ENCODE measurements around the gene ADAM22. TPM values are rescaled to one million over a fixed set of nuclear protein-coding genes. Genes with fewer than 3 reads are reported as not detected.
"Not testable (repeated sequence)": the region's sequence is repeated elsewhere in the genome, so short reads cannot be mapped to it uniquely, and the experiment has no call there.

ADAM22 gene
- 12.1 and 13.4 TPM in 2 replicates for total RNA-seq
- long read RNA-seq, partial matches to known transcripts: 0 of 3 reads
- long read RNA-seq, other reads (novel, unspliced or antisense): 3 of 3 reads

- Mint-ChIP-seq H3K4me1 (peaks cover 18% of the 10 kb centered on the region), H3K27ac (ENCODE audit: unreplicated experiment) (peak within 1 kb of the TSS; percentile 83), H3K27me3 (ENCODE audit: low read depth) (peaks cover 40% of the 10 kb centered on the region), H3K4me3 (peak within 1 kb of the TSS; percentile 90), H3K9me3 (no peaks in the 10 kb centered on the region), H3K36me3 (ENCODE audit: low read depth) (no peaks in the 10 kb centered on the region)
- DNase-seq (ENCODE audit: low read depth, low spot score): peak; percentile 82
- TF ChIP-seq, protein P1, sequence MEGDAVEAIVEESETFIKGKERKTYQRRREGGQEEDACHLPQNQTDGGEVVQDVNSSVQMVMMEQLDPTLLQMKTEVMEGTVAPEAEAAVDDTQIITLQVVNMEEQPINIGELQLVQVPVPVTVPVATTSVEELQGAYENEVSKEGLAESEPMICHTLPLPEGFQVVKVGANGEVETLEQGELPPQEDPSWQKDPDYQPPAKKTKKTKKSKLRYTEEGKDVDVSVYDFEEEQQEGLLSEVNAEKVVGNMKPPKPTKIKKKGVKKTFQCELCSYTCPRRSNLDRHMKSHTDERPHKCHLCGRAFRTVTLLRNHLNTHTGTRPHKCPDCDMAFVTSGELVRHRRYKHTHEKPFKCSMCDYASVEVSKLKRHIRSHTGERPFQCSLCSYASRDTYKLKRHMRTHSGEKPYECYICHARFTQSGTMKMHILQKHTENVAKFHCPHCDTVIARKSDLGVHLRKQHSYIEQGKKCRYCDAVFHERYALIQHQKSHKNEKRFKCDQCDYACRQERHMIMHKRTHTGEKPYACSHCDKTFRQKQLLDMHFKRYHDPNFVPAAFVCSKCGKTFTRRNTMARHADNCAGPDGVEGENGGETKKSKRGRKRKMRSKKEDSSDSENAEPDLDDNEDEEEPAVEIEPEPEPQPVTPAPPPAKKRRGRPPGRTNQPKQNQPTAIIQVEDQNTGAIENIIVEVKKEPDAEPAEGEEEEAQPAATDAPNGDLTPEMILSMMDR (conservative IDR thresholded peaks at IDR 0.05): no peak
Observed at GRCh38 chr7:87933953-87934698, at the start of gene ADAM22. ADAM22 (plus strand) TSS chr7:87934251; CDS start chr7:87934466, 215 bp downstream.

GRCh38 chr7:87885018-87885417, 49.0 kb upstream of the ADAM22 start:
- TF ChIP-seq, protein P1 (conservative IDR thresholded peaks at IDR 0.05): no peak
- peaks cover 5% of the 10 kb centered on the region for H3K4me1 Mint-ChIP-seq
- no peak for DNase-seq (ENCODE audit: low read depth, low spot score)

GRCh38 chr7:87886875-87887274, 47.2 kb upstream of the ADAM22 start:
- H3K27ac Mint-ChIP-seq (ENCODE audit: unreplicated experiment): no peak overlapping the region
- no peak for DNase-seq (ENCODE audit: low read depth, low spot score)
- TF ChIP-seq, protein P1 (conservative IDR thresholded peaks at IDR 0.05): peak; percentile 75
- peaks cover 5% of the 10 kb centered on the region for H3K4me1 Mint-ChIP-seq
- peaks cover 16% of the 10 kb centered on the region for H3K36me3 Mint-ChIP-seq (ENCODE audit: low read depth)
- H3K27me3 Mint-ChIP-seq (ENCODE audit: low read depth): no peaks in the 10 kb centered on the region
- H3K4me3 Mint-ChIP-seq: no peak overlapping the region
- H3K9me3 Mint-ChIP-seq: no peaks in the 10 kb centered on the region

More at GRCh38 chr7:87885018-87885417, 49.0 kb upstream of the ADAM22 start:
- no peaks in the 10 kb centered on the region for H3K9me3 Mint-ChIP-seq
- no peak overlapping the region for H3K27ac Mint-ChIP-seq (ENCODE audit: unreplicated experiment)
- no peaks in the 10 kb centered on the region for H3K27me3 Mint-ChIP-seq (ENCODE audit: low read depth)
- H3K4me3 Mint-ChIP-seq: no peak overlapping the region
- peaks cover 18% of the 10 kb centered on the region for H3K36me3 Mint-ChIP-seq (ENCODE audit: low read depth)

- H3K36me3 Mint-ChIP-seq (ENCODE audit: low read depth): peaks cover 30% of the 10 kb centered on the region
Observed at GRCh38 chr7:87895363-87895762, 38.7 kb upstream of the ADAM22 start.

GRCh38 chr7:87899255-87899654, 34.8 kb upstream of the ADAM22 start:
- Mint-ChIP-seq H3K27ac (ENCODE audit: unreplicated experiment) (no peak overlapping the region), H3K4me1 (no peaks in the 10 kb centered on the region), H3K4me3 (no peak overlapping the region), H3K27me3 (ENCODE audit: low read depth) (no peaks in the 10 kb centered on the region), H3K36me3 (ENCODE audit: low read depth) (peaks cover 23% of the 10 kb centered on the region), H3K9me3 (no peaks in the 10 kb centered on the region)
- TF ChIP-seq, protein P1 (conservative IDR thresholded peaks at IDR 0.05): no peak
- DNase-seq (ENCODE audit: low read depth, low spot score): no peak

More at GRCh38 chr7:87895363-87895762, 38.7 kb upstream of the ADAM22 start:
- Mint-ChIP-seq H3K4me3 (no peak overlapping the region), H3K4me1 (no peaks in the 10 kb centered on the region), H3K9me3 (no peaks in the 10 kb centered on the region), H3K27me3 (ENCODE audit: low read depth) (no peaks in the 10 kb centered on the region), H3K27ac (ENCODE audit: unreplicated experiment) (no peak overlapping the region)
- no peak for DNase-seq (ENCODE audit: low read depth, low spot score)
- TF ChIP-seq, protein P1 (conservative IDR thresholded peaks at IDR 0.05): no peak

DNA sequence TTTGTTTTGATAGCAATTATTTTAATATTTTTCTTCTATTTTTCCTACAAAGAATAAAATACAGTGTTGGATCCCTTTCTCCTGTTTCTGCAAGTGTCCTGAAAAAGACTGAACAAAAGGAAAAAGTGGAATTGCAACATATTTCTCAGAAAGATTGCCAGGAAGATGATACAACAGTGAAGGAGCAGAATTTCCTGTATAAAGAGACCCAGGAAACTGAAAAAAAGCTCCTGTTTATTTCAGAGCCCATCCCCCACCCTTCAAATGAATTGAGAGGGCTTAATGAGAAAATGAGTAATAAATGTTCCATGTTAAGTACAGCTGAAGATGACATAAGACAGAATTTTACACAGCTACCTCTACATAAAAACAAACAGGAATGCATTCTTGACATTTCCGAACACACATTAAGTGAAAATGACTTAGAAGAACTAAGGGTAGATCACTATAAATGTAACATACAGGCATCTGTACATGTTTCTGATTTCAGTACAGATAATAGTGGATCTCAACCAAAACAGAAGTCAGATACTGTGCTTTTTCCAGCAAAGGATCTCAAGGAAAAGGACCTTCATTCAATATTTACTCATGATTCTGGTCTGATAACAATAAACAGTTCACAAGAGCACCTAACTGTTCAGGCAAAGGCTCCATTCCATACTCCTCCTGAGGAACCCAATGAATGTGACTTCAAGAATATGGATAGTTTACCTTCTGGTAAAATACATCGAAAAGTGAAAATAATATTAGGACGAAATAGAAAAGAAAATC, 26.7 kb upstream of the ADAM22 start:
- not testable (repeated sequence) for H3K27me3 Mint-ChIP-seq (ENCODE audit: low read depth); H3K9me3 Mint-ChIP-seq

GRCh38 chr7:87908814-87909213, 25.2 kb upstream of the ADAM22 start:
- not testable (repeated sequence) for H3K27ac Mint-ChIP-seq (ENCODE audit: unreplicated experiment)

More for the DNA sequence above, 26.7 kb upstream of the ADAM22 start:
- H3K4me3 Mint-ChIP-seq; DNase-seq (ENCODE audit: low read depth, low spot score); H3K4me1 Mint-ChIP-seq; H3K27ac Mint-ChIP-seq (ENCODE audit: unreplicated experiment): not testable (repeated sequence)
- peaks cover 15% of the 10 kb centered on the region for H3K36me3 Mint-ChIP-seq (ENCODE audit: low read depth)

More at GRCh38 chr7:87908814-87909213, 25.2 kb upstream of the ADAM22 start:
- H3K4me1 Mint-ChIP-seq; DNase-seq (ENCODE audit: low read depth, low spot score); H3K27me3 Mint-ChIP-seq (ENCODE audit: low read depth); H3K9me3 Mint-ChIP-seq; H3K4me3 Mint-ChIP-seq: not testable (repeated sequence)
- H3K36me3 Mint-ChIP-seq (ENCODE audit: low read depth): peaks cover 15% of the 10 kb centered on the region

All from neural crest cell (in vitro differentiated cells).